Posterior vena cava (tissue), 2 donors: Measurements from ENCODE around the gene ATRAID. TPM values are rescaled to one million over a fixed set of nuclear protein-coding genes. Genes with fewer than 3 reads are reported as not detected.

Experiments
- DNase-seq: peaks from one replicate; pipeline ENCODE4 v3.0.0-alpha.2; 2020; ENCODE audit warnings: low spot score
- intact Hi-C, 2 donors: fragments of 100-400 bp; cut with DNase I; formaldehyde crosslinking; loops; one replicate each; pipeline versions ENCODE4 v1.14.1 to v1.14.2; 2022 to 2023
- total RNA-seq, 2 donors: library from RNA; stranded (reverse); fragmentation: NEBNext Ultra II Directional; extraction: Animal tissue kit (Norgen Biotek cat#: 25700); gene quantifications; one replicate each; pipeline ENCODE4 v1.2.1, GENCODE V29; 2021
- donor health status: DM: yes; HTN: yes; CAD: no.
- donor health status: DM: yes; HTN: yes; CAD: no.

ATRAID gene
- total RNA-seq, 2 donors from 2014 or later: 76.1 to 116 TPM

DNA sequence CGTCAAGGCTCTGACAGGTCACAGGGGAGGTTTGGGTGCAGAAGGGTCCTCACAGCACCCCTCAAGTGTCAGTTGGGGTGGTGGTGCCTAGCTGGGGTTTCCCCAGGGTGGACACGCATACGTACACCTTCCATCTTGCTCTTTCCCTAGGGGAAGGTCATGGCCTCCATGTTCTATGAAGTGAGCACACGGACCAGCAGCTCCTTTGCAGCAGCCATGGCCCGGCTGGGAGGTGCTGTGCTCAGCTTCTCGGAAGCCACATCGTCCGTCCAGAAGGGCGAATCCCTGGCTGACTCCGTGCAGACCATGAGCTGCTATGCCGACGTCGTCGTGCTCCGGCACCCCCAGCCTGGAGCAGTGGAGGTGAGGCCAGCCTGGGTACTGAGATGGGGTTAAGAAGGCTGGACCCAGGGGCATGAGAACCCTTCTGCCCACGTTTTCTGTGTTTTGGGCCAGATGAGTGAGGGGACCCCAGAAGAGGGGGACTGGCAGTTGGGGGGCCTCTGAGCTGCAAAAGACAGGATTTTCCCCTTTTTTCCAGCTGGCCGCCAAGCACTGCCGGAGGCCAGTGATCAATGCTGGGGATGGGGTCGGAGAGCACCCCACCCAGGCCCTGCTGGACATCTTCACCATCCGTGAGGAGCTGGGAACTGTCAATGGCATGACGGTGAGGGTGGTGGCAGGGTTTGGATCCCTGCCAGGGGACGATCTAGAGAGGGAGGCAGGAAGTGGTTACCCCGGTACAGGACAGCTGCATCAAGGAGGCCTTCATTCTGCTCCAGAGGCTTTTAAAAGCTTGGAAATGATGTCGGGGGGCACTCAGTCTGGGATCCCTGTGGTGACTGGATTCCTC is 30.1 kb downstream of the ATRAID start:
- intact Hi-C loops: no loop called here
- no peak for DNase-seq

GRCh38 chr2:27242614-27242951 is 30.7 kb downstream of the ATRAID start:
- intact Hi-C loops: no loop called here
- no peak for DNase-seq

- intact Hi-C loops: no loop called here
- no peak for DNase-seq
These were observed 31.7 kb downstream of the ATRAID start for GRCh38 chr2:27243391-27244130.

DNA sequence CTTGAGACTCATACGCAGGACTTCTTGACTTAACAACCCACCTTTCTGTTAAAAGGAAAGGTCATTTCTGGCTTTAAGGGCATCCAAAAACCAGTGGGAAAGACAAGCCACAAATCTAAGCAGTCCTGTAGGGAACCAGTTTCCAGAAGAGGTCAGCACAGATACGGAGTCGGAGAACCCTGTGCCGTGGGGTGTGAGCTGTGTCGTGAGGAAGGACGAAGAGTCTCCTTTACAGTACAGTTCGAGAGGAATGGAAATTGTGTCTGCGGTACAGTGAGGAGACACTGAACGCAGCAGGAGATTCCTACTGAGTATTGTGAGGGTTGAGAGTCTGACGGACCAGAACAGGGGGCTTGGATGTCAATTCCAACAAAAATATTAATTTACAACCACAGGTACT is 33.3 kb downstream of the ATRAID start:
- intact Hi-C loops: no loop called here

GRCh38 chr2:27245626-27246025 is 33.8 kb downstream of the ATRAID start:
- no peak for DNase-seq
- intact Hi-C loops: no loop called here

More for the DNA sequence above, 33.3 kb downstream of the ATRAID start:
- DNase-seq: no peak

GRCh38 chr2:27247893-27248292 is 36.1 kb downstream of the ATRAID start:
- no peak for DNase-seq
- intact Hi-C loops: no loop called here

DNA sequence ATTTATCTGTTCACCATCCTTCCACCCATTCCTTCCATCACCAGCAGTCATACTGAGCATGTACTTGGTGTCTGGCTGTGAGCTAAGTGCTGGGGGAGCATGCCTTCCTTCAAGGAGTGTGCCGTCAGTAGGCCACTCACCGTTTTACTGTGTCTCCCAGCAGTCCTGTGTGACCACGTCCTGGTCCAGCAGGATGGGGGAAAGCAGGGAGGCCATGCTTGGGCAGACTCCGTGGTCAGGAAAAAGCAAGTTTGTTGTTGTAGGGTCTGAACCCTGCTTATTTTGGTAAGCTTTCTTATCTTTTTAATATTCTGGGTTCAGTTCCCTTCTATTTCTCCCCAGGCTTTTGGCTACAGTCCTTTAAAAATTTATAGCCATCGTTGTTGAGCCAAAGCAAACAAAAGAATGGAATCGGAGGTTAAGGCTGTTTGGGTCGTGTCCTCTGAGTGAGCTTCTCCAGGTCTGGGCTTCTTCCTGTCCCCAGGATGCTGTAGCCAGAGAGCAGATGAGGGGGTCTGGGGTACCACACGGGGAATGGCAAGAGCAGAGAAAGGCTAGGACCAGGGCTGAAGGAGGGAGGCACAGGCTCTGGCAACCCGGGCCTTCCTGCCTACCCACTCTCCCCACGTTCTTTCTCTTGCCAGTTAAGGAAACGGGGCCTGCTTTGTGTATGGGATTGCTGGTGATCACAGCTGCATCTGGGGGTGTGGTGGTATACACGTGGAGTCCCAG is 37.5 kb downstream of the ATRAID start:
- intact Hi-C loops: no loop called here
- DNase-seq: no peak

DNA sequence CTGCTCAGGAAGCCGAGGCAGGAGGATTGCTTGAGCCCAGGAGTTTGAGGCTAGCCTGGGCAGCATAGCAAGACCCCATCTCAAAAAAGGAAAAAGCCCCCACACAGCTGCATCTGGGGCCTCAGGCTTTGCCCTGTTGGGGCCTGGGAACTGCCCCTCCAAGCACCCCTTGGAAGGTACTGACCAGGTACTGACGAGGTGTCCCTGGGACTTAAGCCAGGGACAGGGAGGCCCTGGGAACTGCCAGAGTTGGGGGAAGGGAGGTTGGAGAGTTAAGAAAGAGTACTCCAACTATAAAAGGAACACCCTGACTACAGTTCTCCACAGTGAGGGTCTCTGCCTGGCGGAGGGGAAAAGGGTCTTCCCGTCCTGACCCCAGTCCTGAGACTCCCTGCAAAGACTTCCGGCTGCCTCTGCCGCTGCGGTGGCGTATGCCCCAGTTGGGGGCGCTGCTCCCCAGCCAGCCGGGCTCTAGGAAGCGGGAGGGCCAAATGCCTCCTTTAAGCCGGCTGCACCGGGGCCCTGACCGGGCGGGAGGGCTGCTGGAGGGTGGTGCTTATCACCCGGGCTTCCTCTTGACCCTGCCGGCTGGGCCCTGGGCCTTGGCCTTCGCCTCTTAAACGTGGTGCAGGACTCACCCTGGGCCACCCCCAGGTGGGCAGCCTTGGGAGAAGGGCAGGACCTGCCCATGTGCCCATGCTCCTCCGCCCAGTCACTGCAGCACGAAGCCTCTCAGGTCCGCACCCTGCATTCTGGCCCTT is 38.2 kb downstream of the ATRAID start:
- DNase-seq: peak; percentile 87
- intact Hi-C loops: no loop called here

DNA sequence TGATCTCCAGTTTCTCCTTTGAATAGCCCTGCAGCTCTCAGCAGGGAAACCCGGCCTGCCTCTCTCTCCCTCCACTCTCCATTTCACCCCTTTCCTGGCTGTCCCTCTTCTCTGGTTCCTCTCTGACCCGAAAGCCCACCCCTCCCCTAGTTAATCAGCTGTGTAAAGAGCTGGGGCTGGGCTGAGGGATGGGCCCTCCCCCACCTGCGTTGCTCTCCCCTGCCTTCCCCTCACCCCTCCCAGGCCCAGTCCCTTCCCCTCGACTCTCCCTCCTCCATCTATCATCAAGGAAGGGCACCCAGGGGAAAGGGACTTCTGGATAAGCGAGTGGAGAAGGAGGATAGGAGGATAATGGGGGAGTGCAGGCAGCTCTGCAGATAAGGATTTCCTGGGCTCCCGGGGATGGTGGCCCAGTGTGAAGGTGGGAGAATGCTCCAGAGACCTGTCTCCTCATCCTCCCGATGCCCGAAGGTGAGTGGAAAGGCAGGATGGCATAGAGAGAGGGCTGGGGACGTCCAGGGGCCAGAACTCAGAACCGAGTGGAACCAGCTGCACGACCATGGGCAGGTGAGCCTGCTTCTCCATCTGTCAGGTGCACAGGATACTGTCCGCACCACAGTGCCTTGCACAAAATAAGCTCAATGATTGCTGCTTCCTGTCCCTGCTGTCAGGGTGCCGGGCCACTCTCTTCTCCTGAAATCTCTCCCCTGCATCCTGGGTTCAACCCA is 39.0 kb downstream of the ATRAID start:
- peak; percentile 46 for DNase-seq
- intact Hi-C loops: no loop called here

DNA sequence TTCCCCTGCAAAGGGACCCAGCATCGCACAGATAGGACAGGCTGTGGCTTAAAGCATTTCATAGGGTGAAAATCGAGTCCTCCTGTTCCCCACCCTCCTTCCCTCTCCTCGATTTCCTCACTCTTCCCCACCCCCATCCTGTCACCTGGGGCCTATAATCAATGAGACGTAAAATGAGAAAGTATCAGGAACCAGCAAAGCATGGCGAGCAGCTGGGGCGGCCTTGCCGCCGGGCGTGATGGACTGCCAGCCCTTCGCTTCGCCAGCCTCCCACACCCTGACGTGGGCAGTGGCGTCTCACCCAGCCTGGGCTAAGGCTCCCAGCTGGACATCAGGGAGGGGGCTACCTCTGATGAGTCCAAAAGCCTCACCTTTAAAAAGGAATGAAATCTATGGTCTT is 39.9 kb downstream of the ATRAID start:
- peak; percentile 50 for DNase-seq
- intact Hi-C loops: no loop called here

DNA sequence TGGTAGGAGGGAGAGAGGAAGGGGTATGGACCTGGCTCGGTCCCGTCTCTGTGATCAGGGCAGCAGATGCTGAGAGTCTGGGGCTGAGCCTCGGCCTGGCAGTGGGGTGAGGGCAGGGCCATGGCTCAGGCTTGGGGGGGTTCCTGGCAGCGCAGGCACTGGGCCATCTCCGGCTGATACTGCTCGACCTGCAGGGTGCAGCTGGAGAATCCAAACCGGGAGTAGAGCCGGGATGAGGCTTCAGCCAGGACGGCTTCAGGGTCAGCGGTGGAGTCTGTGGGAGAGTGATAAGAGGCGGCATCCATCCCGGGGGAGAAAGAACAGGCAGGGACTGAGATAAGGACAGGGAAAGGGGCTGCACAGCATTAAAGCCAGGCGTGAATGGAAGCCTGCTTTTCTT is 43.3 kb downstream of the ATRAID start:
- intact Hi-C loops: no loop called here
- DNase-seq: no peak

GRCh38 chr2:27255660-27256059 is 43.8 kb downstream of the ATRAID start:
- intact Hi-C loops: no loop called here
- no peak for DNase-seq

DNA sequence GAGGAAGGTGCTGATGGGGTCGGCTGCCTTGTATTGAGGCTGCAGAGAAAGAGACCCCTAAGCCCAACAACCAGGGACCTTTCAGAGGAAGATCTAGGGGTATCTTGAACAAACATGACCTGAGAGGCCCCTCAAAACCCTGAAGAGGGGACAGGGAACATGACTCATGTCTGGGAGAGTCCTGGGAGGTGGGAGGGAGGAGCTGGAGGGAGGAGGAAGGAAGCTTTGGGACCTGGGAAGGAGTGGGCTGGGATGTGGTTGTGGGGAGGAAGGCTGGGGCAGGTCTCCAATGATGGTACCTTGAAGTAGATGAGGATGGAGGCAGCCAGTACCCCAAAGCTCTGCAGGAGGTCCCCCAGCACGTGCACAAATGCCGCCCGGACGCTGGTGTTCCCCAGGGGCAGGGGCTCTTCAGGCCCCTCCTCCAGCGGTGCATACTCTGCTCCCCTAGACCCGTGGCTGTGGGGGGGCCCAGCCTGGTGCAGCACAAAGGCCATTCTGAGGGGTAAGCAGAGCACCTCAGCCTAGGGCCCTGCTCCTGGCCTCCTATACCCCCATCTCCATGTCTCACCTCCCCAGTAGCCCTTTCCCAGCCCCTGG is 45.1 kb downstream of the ATRAID start:
- intact Hi-C loops: no loop called here
- DNase-seq: no peak

DNA sequence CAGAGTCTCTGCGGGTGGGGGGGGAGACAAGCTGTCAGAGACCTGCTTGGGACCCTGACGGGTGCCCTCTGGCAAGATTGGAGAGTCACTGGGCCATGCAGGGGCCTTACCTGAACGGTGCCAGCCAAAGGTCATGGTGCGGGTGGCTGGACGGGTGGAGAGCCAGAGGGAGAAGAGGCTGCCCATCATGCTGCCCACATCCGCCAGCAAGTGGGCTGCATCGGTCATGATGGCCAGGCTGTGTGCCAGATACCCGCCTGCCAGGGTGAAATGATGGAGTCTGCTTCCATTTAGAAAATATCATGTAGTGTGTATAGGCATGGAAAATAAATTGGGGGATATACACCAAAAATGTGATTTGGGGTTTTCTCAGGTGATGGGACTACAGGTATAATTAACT is 46.2 kb downstream of the ATRAID start:
- no peak for DNase-seq
- intact Hi-C loops: no loop called here

DNA sequence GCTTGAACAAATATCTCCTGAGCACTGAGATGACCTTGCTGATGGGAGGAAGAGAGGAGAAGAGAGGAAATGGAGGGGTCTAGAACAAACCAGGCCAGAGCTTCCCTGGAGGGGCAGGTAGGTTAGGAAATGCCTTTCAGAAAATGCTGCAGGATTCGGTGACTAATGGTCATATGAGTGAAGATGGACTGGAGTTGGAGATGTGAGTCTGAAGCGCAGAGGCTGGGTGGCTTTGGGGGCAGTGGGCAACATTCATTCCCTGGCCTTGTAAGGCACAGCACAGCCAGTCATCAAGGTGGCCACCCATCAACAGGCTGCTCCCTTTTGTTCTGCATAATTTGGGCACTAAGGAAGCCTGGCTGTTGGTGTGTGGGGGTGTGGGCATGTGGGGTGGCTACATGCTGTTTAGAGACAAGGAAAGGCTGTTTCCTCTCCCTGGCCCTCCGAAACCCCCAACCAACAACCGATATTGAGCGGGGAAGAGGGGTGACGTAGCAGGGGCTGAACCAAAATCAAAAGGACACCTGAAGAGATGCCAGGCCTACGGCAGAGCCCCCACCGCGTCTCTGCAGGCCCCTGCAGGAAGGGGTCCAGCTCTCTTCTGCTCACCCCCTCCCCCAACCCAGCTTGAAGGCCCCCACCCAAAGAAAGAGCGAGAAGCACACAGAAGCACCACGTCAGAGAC is 49.5 kb downstream of the ATRAID start:
- intact Hi-C loops: loop anchor here in 1 of 2 donors (1.0 kb wide), 1 partner anchor 125 kb away; no protein-coding TSS in a partner anchor

GRCh38 chr2:27261926-27262298 is 50.1 kb downstream of the ATRAID start:
- intact Hi-C loops: loop anchor here in 1 of 2 donors (1.0 kb wide), 1 partner anchor 126 kb away; no protein-coding TSS in a partner anchor
- peak; percentile 59 for DNase-seq

More for the DNA sequence above, 49.5 kb downstream of the ATRAID start:
- peak; percentile 67 for DNase-seq

GRCh38 chr2:27262379-27263286 is 50.8 kb downstream of the ATRAID start, which contains the start of gene SLC30A3:
Gene SLC30A3 (minus strand): TSS chr2:27263047. CDS start chr2:27262906, 141 bp downstream.
- intact Hi-C loops: no loop called here
- DNase-seq: peak; percentile 88
